ENCODE data around the gene FANCD2OS.

DNA sequence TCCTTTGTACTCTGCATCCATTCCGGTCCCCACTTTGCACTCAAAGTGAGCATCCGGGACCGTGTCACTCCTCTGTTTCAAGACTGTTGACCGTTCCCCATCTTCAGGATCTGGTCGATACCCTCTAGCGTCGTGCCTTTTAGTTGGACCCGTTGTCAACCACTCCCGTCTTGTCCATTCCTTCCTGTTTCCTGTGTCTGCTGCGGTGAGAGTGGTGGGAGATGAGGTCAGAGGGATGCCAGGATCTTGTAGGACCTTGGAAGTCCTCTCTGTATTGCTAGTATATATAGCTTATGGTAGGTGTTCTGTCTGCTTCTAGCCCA is 8.0 kb upstream of the FANCD2OS start:
- TF ChIP-seq POLR2A (IDR thresholded peaks at IDR 0.05) = no peak
- TF ChIP-seq, protein P1, sequence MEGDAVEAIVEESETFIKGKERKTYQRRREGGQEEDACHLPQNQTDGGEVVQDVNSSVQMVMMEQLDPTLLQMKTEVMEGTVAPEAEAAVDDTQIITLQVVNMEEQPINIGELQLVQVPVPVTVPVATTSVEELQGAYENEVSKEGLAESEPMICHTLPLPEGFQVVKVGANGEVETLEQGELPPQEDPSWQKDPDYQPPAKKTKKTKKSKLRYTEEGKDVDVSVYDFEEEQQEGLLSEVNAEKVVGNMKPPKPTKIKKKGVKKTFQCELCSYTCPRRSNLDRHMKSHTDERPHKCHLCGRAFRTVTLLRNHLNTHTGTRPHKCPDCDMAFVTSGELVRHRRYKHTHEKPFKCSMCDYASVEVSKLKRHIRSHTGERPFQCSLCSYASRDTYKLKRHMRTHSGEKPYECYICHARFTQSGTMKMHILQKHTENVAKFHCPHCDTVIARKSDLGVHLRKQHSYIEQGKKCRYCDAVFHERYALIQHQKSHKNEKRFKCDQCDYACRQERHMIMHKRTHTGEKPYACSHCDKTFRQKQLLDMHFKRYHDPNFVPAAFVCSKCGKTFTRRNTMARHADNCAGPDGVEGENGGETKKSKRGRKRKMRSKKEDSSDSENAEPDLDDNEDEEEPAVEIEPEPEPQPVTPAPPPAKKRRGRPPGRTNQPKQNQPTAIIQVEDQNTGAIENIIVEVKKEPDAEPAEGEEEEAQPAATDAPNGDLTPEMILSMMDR (IDR thresholded peaks at IDR 0.05 in 4 of 5, conservative IDR thresholded peaks at IDR 0.05 in 1 of 5) = no peak
